DMS153 treated with DMSO at 0.1 percent for 48 hours (cell line): Measurements from ENCODE around the gene ORM1.

Experiments used
- DNase-seq: peaks from one replicate; lab custom pipeline; 2025; ENCODE audit not compliant: unreplicated experiment; lab: John Stamatoyannopoulos, UW

The ORM1 gene

GRCh38 chr9:114362394-114362793, 39.5 kb downstream of the ORM1 start:
- no peak for DNase-seq

DNA sequence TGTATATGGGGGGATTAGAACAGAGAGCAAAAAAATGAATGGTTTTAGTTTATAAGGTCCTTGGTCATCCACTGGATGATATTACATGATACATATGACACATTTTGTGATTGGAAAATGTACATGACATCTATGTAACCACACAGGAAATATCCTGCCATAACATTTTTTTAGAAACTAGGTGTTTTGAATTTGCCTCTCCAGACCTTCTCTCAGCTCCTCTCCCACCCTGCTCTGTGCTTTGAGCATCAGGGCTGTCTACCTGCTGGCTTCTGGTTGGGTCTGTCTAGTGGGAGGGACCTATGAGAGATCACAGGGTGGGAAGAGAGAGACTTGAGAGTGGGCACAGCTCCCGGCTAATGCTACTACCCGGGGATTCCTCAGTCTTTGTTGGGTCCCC, 40.5 kb downstream of the ORM1 start:
- no peak for DNase-seq

DNA sequence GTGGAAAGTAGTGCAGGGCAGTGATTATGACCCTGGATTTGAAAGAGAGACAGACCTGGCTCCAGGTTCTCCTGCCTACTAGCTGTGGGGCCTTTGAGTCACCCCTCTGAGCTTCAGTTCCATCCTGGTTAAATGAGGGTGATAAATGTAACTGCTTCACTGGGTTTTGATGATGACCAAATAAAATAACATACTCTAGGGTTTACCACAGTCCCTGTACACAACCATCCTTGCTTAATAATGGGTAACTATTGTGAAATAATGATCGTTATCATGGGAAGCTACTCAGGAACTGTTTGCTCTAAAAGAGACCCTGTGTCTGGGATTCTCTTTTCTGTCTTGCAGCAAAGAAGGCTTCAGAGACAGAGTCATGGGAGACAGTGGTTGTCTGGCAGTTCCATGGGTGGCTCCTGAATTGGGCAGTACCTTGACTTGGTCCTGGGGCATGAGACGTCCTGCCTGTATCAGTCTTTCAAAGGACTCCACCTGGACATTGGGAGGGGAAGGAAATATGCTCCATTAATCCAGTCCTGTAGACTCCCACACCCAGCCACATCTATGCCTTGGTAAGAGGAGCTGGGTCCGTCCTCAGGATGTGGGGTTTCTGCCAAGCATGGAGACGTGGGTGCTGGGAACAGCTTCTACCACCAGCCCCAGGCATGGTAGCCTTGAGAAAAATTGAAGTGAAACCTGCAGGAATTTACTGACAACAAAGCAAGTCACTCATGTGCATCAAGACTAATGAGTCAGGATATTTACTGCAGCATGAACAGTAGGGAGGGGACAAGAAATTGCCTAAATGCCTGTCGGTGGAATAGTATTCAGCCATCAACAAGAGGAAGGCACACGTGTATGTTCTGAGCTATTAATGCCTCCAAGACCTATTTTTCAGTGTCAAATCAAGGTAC, 41.5 kb downstream of the ORM1 start:
- DNase-seq: no peak

DNA sequence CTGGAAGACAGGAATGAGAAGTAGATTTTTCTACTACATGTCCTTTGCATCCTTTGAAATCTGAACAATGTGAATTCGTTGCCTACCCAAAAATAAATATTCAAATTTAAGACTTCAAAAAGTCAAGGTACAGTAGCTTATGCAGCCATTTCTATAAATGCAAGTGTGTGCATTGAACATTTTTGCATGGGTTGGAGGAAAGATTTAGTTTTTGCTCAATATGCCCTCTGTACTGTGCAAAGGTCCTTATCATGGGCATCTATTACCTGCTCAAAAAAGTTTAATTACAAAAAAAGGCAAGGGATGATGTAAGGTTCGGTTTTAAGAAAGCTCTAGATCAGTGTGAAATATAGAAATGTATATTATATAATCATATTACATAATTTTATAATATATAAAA, 42.3 kb downstream of the ORM1 start:
- no peak for DNase-seq

DNA sequence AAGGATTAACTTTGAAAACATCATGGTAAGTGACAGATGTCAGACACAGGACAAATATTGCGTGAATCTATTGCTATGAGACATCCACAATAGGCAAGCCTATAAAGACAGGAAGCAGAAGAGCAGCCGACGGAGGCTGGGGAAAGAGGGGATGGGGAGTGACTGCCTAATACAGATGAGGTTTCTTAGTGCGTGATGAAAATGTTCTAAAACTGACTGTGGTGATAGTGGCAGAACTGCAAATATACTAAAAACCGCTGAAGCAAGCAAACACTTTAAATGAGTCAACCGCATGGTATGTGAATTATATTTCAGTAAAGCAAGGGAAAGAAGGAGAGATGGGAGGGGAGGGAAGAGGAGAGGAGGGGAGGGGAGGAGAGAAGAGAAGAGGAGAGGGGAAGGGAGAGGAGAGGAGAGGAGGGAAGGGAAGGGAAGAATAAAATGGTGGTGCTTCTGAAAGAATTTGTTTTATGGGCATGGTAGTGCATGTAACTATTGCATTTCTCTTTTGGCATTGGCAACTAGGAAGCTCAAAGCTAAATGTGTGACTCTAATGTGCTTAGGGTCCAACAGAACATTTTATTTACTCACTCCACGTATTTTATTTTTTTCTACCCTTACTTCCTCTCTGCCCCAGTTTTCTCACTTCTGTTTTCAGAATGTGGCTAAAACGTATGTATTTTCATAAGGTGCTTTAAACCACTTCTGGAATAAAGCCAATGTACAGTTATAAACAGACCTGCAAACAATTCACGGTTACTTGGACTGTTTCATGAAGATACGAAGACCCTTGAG, 43.6 kb downstream of the ORM1 start:
- DNase-seq: no peak

GRCh38 chr9:114367366-114367765, 44.5 kb downstream of the ORM1 start:
- DNase-seq: no peak

DNA sequence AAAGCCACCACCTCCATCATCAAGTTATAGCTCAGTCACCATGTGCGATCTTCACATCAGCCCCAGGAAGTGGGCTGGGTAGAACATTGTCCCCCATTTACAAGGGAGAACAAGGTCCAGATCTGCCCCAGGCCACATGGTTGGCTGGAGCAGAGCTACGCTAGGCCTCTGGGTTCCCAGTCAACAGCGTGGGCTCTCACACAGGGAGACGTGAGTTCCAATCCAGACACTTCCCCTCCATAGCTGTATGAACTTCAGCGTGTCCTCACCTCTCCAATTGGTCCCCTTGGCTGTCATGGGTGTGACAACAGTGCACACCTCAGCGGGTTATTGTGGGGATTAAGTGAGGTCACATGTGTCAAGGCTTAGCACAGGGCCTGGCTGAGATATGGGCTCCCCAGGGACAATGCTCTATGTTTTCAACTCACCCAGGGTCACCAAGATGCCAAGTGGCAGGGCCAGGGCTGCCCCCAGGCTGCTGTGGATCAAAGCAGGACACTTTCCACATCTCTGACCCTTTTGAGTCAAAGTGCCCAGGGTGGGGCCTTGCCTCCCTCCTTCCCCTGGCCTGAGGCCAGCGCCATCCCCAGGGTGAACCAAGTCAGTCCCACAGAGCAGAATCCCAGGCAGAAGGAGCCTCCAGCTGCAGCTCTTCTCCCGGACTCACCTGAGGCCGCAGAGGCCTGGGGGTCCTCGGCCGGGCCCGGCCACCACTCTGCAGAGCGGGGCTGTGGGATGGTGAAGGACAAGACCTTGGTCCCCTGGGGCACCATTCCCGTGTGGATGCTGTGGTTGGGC, 45.1 kb downstream of the ORM1 start:
- no peak for DNase-seq

- DNase-seq: no peak
Measured at GRCh38 chr9:114369216-114370130, 46.6 kb downstream of the ORM1 start.

GRCh38 chr9:114370251-114370967, 47.5 kb downstream of the ORM1 start:
- no peak for DNase-seq

DNA sequence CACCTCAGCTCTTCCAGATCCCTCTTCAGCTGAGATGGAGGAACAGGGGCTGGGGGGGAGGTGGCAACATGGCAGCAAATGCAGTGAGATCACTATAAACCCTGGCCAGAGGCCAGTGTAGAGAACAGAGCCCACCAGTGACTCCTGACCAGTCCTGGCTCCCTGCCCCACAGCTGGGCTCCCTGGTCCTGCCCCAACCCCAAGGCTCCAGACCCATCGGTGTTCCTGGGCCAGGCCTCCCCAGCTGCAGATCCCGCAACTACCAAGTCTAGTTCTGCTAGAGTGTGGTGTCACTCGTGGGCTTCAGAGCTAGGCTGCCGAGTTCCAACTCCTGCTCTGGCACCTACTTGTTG, 48.0 kb downstream of the ORM1 start:
- DNase-seq: no peak

DNA sequence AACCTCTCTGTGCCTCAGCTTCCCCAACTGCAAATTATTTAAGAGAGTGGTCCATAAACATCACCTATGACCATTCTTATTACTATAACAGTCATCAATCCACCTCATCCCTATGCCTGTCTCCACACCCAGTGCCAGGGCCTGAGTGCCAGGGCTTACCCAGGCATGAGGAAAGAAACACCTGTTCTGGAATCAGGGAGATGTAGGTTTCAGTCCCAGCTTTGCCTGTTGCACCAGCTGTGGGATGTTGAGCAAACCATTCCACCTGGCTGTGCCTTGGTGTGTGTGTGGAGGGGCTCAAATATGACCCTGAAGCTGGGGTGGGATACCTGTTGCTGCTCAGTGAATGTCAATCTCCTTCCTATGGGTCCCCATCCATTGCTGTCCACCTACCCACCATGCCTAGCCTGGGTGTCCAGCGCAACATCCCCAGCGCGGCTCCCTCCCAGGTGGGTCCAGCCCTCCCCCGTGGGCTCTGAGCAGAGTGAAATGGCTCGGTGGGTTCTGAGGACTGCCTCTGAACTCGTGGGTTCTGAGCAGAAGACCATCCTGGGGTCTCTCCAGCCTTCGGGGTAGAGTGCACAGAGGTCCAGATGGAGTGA, 48.5 kb downstream of the ORM1 start:
- no peak for DNase-seq

- DNase-seq: no peak
Measured at GRCh38 chr9:114371973-114372917, 49.3 kb downstream of the ORM1 start.

DNA sequence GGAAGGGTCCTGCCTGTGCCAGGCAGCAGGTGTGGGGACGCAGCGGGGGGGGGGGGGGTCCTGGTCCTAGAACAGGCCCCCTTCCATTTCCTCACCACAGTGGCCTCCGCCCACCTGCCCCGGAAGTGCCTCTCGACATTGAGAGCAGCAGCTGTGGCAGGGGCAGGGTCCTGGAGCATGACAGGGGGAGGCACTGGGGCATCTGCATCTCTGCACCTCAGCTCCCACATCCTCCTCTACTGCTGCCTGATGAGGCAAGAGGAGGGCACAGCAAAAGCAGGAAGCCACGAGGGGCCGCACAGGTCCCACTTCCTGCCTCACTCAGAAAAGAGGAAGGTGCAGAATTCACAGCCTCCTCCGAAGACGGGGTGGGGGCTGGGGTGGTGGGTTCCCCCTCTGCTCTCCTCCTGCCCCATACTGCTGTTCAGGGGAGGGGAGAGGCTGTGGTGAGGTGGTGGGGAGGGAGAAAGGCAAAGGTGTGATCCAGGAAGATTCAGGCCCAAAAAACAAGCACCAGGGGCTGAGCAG, 50.1 kb downstream of the ORM1 start:
- DNase-seq: no peak

GRCh38 chr9:114373960-114374730, 51.2 kb downstream of the ORM1 start:
- DNase-seq: no peak

DNA sequence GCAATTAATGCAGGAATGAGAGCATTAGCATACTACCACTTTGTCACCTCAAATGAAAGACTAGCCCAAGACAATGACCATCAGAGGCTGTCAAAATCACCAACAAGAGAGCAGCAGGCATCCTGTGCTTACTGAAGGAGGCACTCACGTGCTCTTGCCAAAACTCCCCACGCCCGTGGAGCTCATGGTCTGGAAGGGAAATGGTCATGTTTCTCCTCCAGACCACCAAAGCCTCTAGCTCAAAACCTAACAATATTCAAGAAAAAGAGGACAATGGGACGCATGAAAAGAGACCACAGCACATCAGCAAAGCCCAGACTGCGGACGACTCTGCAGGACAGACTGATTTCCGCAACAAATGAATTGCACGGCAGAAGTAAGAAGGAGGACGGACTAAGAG, 52.0 kb downstream of the ORM1 start:
- no peak for DNase-seq

- DNase-seq: no peak
Measured at GRCh38 chr9:114375386-114376175, 52.7 kb downstream of the ORM1 start.
